HG02970 (cell line): Measurements from ENCODE around the gene FBP2.

Experiments used
- ATAC-seq: cut with Tn5 transposase; IDR thresholded peaks from one replicate; pipeline ENCODE4 v1.9.1; 2021; ENCODE audit warnings: mild to moderate bottlenecking, moderate library complexity, moderate number of reproducible peaks; ENCODE audit not compliant: unreplicated experiment, low FRiP score

FBP2 gene

GRCh38 chr9:94593459-94594345 is at the start of gene FBP2:
TSS of gene FBP2 (minus strand) at chr9:94593824. CDS start at chr9:94593726, 98 bp downstream.
- no peak for ATAC-seq

GRCh38 chr9:94643176-94643575 is 49.6 kb upstream of the FBP2 start:
- no peak for ATAC-seq

GRCh38 chr9:94642501-94642900 is 48.9 kb upstream of the FBP2 start:
- no peak for ATAC-seq

GRCh38 chr9:94639999-94640376 is 46.4 kb upstream of the FBP2 start:
- ATAC-seq, result no peak

GRCh38 chr9:94639061-94639998 is 45.7 kb upstream of the FBP2 start, which contains the start of gene FBP1:
TSS of gene FBP1 (minus strand) at chr9:94639518. CDS start at chr9:94639310, 208 bp downstream.
- ATAC-seq, result no peak

- ATAC-seq, result no peak
Observed at GRCh38 chr9:94638335-94639060, 44.9 kb upstream of the FBP2 start.

- no peak for ATAC-seq
Observed at GRCh38 chr9:94632737-94633136, 39.1 kb upstream of the FBP2 start.

- no peak for ATAC-seq
Observed at GRCh38 chr9:94631599-94631998, 38.0 kb upstream of the FBP2 start.

- no peak for ATAC-seq
Observed at GRCh38 chr9:94630833-94631232, 37.2 kb upstream of the FBP2 start.

- no peak for ATAC-seq
Observed at GRCh38 chr9:94630281-94630680, 36.7 kb upstream of the FBP2 start.

GRCh38 chr9:94627287-94627686 is 33.7 kb upstream of the FBP2 start:
- ATAC-seq, result no peak

GRCh38 chr9:94625835-94626234 is 32.2 kb upstream of the FBP2 start:
- no peak for ATAC-seq

- no peak for ATAC-seq
Observed at GRCh38 chr9:94624629-94625028, 31.0 kb upstream of the FBP2 start.

- no peak for ATAC-seq
Observed at GRCh38 chr9:94623253-94623652, 29.6 kb upstream of the FBP2 start.

- ATAC-seq, result no peak
Observed at GRCh38 chr9:94622087-94622800, 28.6 kb upstream of the FBP2 start.

GRCh38 chr9:94619026-94619425 is 25.4 kb upstream of the FBP2 start:
- no peak for ATAC-seq

GRCh38 chr9:94613003-94613402 is 19.4 kb upstream of the FBP2 start:
- ATAC-seq, result no peak

- ATAC-seq, result no peak
Observed at GRCh38 chr9:94612071-94612470, 18.4 kb upstream of the FBP2 start.

GRCh38 chr9:94611638-94612068 is 18.0 kb upstream of the FBP2 start:
- ATAC-seq, result no peak

- ATAC-seq, result no peak
Observed at GRCh38 chr9:94610181-94610606, 16.6 kb upstream of the FBP2 start.
